GM23338 (cell line): ENCODE results near the gene DHRS12. TPM values are rescaled to one million over a fixed set of nuclear protein-coding genes. Genes with fewer than 3 reads are reported as not detected.

Experiments used
- ATAC-seq: fragments of 200-7000 bp; cut with Tn5 transposase; 3 replicates; pipeline ENCODE4 v1.9.1; 2020
- DNase-seq: peaks from one replicate; pipeline ENCODE4 v3.0.0-alpha.2; 2015; ENCODE audit warnings: low spot score
- H2AFZ ChIP-seq: fragments of 200-600 bp; sonication (generic); 2 replicates; pipeline ENCODE4 v1.8.0; 2016; ENCODE audit warnings: antibody characterized with exemption, mild to moderate bottlenecking, moderate library complexity
- H3F3A ChIP-seq: fragments of 200-600 bp; sonication (generic); replicated peaks from 2 replicates; pipeline ENCODE4 v1.8.0; 2017; ENCODE audit warnings: antibody characterized with exemption, mixed run types, low read depth
- H3K27ac ChIP-seq: fragments of 200-600 bp; sonication (generic); 2 replicates; pipeline ENCODE4 v1.6.1; 2016; ENCODE audit warnings: low read depth
- H3K27me3 ChIP-seq: fragments of 200-600 bp; sonication (generic); 2 replicates; pipeline ENCODE4 v1.8.0; 2016; ENCODE audit warnings: mild to moderate bottlenecking, mixed run types, moderate library complexity; ENCODE audit not compliant: insufficient read depth
- H3K36me3 ChIP-seq: fragments of 200-600 bp; sonication (generic); 2 replicates; pipeline ENCODE4 v1.8.0; 2016; ENCODE audit warnings: mild to moderate bottlenecking; ENCODE audit not compliant: insufficient read depth
- H3K4me1 ChIP-seq: fragments of 200-600 bp; sonication (generic); 2 replicates; pipeline ENCODE4 v1.8.0; 2016; ENCODE audit warnings: mild to moderate bottlenecking, moderate library complexity; ENCODE audit not compliant: insufficient read depth
- H3K4me2 ChIP-seq: fragments of 200-600 bp; sonication (generic); 2 replicates; pipeline ENCODE4 v1.7.1; 2017; ENCODE audit warnings: mixed run types
- H3K4me3 ChIP-seq: fragments of 200-600 bp; sonication (generic); 2 replicates; pipeline ENCODE4 v1.6.1; 2016; ENCODE audit warnings: mixed run types
- H3K79me2 ChIP-seq: fragments of 200-600 bp; sonication (generic); replicated peaks from 2 replicates; pipeline ENCODE4 v1.8.0; 2017; ENCODE audit warnings: mild to moderate bottlenecking; ENCODE audit not compliant: insufficient read depth
- H3K9me2 ChIP-seq: fragments of 200-600 bp; sonication (generic); 2 replicates; pipeline ENCODE4 v1.8.0; 2017; ENCODE audit not compliant: insufficient read depth
- H4K20me1 ChIP-seq: fragments of 200-600 bp; sonication (generic); replicated peaks from 2 replicates; pipeline ENCODE4 v1.8.0; 2017; ENCODE audit warnings: mild to moderate bottlenecking; ENCODE audit not compliant: insufficient read depth
- H3K27ac Mint-ChIP-seq: 2 replicates; pipeline ENCODE4 v1.8.0; 2020; ENCODE audit warnings: inconsistent platforms, mild to moderate bottlenecking, moderate library complexity, mixed read lengths
- H3K27me3 Mint-ChIP-seq: 3 replicates; pipeline ENCODE4 v1.8.0; 2022; ENCODE audit warnings: low read depth, mild to moderate bottlenecking, moderate library complexity, mixed read lengths, inconsistent platforms; ENCODE audit not compliant: insufficient read depth, poor library complexity
- H3K36me3 Mint-ChIP-seq: 3 replicates; pipeline ENCODE4 v1.8.0; 2021; ENCODE audit warnings: low read depth, mild to moderate bottlenecking, inconsistent platforms, moderate library complexity, mixed read lengths
- H3K4me1 Mint-ChIP-seq: 3 replicates; pipeline ENCODE4 v1.8.0; 2020; ENCODE audit warnings: mild to moderate bottlenecking, inconsistent platforms, mixed read lengths
- H3K4me3 Mint-ChIP-seq: 3 replicates; pipeline ENCODE4 v1.8.0; 2021; ENCODE audit warnings: moderate library complexity, mild to moderate bottlenecking, inconsistent platforms, mixed read lengths
- H3K9me3 Mint-ChIP-seq: 3 replicates; pipeline ENCODE4 v1.8.0; 2020; ENCODE audit warnings: moderate library complexity, mild to moderate bottlenecking, inconsistent platforms, mixed read lengths
- CREB1 ChIP-seq: fragments of 250-450 bp; sonication (Bioruptor Pico); IDR thresholded peaks from 2 replicates; pipeline ENCODE4 v1.5.0; 2020; ENCODE audit warnings: low read depth, mild to moderate bottlenecking, moderate library complexity
- CTCF ChIP-seq, 2 experiments: fragments of 200-600 bp in 1 of 2; sonication (generic) in 1 of 2; conservative IDR thresholded peaks; 2 replicates each; pipeline versions ENCODE4 v1.5.1 to v1.6.1; 2016 to 2017; ENCODE audit warnings: antibody characterized with exemption in 2 of 2, low read depth in 2 of 2, mild to moderate bottlenecking in 2 of 2, moderate library complexity in 1 of 2
- ETS1 ChIP-seq: IDR thresholded peaks from 2 replicates; pipeline ENCODE4 v1.6.1; 2016; ENCODE audit warnings: antibody characterized with exemption
- EZH2 ChIP-seq: fragments of 200-600 bp; sonication (generic); IDR thresholded peaks from one replicate; pipeline ENCODE4 v1.8.0; 2017; ENCODE audit warnings: antibody characterized with exemption, mild to moderate bottlenecking, low read depth; ENCODE audit not compliant: unreplicated experiment
- EZH2phosphoT487 ChIP-seq: fragments of 200-600 bp; sonication (generic); IDR thresholded peaks from one replicate; pipeline ENCODE4 v1.8.1; 2018; ENCODE audit warnings: antibody characterized with exemption; ENCODE audit not compliant: unreplicated experiment
- JUNB ChIP-seq: IDR thresholded peaks from one replicate; pipeline ENCODE4 v1.6.1; 2016; ENCODE audit warnings: antibody characterized with exemption; ENCODE audit not compliant: unreplicated experiment
- NANOG ChIP-seq: IDR thresholded peaks from 2 replicates; pipeline ENCODE4 v1.6.1; 2016; ENCODE audit warnings: antibody characterized with exemption, borderline replicate concordance
- POLR2AphosphoS5 ChIP-seq: IDR thresholded peaks from 2 replicates; pipeline ENCODE4 v1.6.1; 2016; ENCODE audit warnings: antibody characterized with exemption, low read depth
- REST ChIP-seq: IDR thresholded peaks from one replicate; pipeline ENCODE4 v1.6.1; 2018; ENCODE audit warnings: antibody characterized with exemption; ENCODE audit not compliant: unreplicated experiment
- STAT1 ChIP-seq: IDR thresholded peaks from one replicate; pipeline ENCODE4 v1.6.1; 2016; ENCODE audit warnings: antibody characterized with exemption; ENCODE audit not compliant: unreplicated experiment
- ZNF114 ChIP-seq: fragments of 250-450 bp; sonication (Bioruptor Pico); IDR thresholded peaks from 2 replicates; pipeline ENCODE4 v1.5.0; 2020; ENCODE audit warnings: mild to moderate bottlenecking, moderate library complexity
- ZNF331 ChIP-seq: fragments of 250-450 bp; sonication (Bioruptor Pico); IDR thresholded peaks from 2 replicates; pipeline ENCODE4 v1.5.0; 2020; ENCODE audit warnings: low read depth, mild to moderate bottlenecking, moderate library complexity
- ZNF462 ChIP-seq: fragments of 250-450 bp; sonication (Bioruptor Pico); IDR thresholded peaks from 2 replicates; pipeline ENCODE4 v1.5.0; 2020; ENCODE audit warnings: mild to moderate bottlenecking, moderate library complexity
- polyA plus RNA-seq: library from polyadenylated mRNA; unstranded; fragments of >200 nt; fragmentation: Nextera tagmentation; extraction: Ambion mirVana; gene quantifications from 2 replicates; pipeline ENCODE4 v1.2.1, GENCODE V29; 2016
- total RNA-seq: library from RNA; depleted of rRNA; stranded (reverse); fragments of >200 nt; shearing (Covaris generic); gene quantifications from 2 replicates; pipeline ENCODE4 v1.2.3, GENCODE V29; 2014

DHRS12 gene
- total and polyA plus RNA-seq, 2 experiments from 2014 or later, result 4.6 to 12.2 TPM

GRCh38 chr13:51764184-51765141 lies 39.5 kb downstream of the DHRS12 start:
- Histone ChIP-seq H3K4me3 (no peak overlapping the region), H2AFZ (no peak overlapping the region)

More at GRCh38 chr13:51764184-51765141, 39.5 kb downstream of the DHRS12 start:
- Mint-ChIP-seq H3K27ac (no peak overlapping the region), H3K27me3 (peaks cover 13% of the 10 kb centered on the region), H3K4me3 (no peak overlapping the region), H3K4me1 (peaks cover 23% of the 10 kb centered on the region), H3K9me3 (no peaks in the 10 kb centered on the region), H3K36me3 (peaks cover 32% of the 10 kb centered on the region)
- ATAC-seq (no peak), DNase-seq (no peak)
- Histone ChIP-seq H3K36me3 (peaks cover 5% of the 10 kb centered on the region; the same call in 1 of the 2 replicates), H3F3A (peaks cover 3% of the 10 kb centered on the region; the same call in 1 of the 2 replicates), H3K9me2 (no peaks in the 10 kb centered on the region), H3K79me2 (no peaks in the 10 kb centered on the region), H3K27ac (no peak overlapping the region; the same call in 1 of the 2 replicates), H3K4me1 (peaks cover 11% of the 10 kb centered on the region), H4K20me1 (no peaks in the 10 kb centered on the region; the same call in 1 of the 2 replicates), H3K4me2 (no peak overlapping the region), H3K27me3 (no peaks in the 10 kb centered on the region)
- TF ChIP-seq CREB1, result no peak
- TF ChIP-seq CTCF (conservative IDR thresholded peaks at IDR 0.05; ENCODE audit: low read depth in 2 of 2), result no peak
- TF ChIP-seq ZNF114 (CRISPR knock-in tag), result no peak
- no peak for TF ChIP-seq EZH2phosphoT487
- TF ChIP-seq ZNF462 (CRISPR knock-in tag), result no peak
- no peak for TF ChIP-seq NANOG
- TF ChIP-seq ZNF331 (CRISPR knock-in tag), result no peak
- TF ChIP-seq STAT1, result no peak
- no peak for TF ChIP-seq EZH2
- no peak for TF ChIP-seq JUNB
- no peak for TF ChIP-seq POLR2AphosphoS5
- TF ChIP-seq REST, result no peak
- TF ChIP-seq ETS1, result no peak
